Mesodermal cell (in vitro differentiated cells): ENCODE measurements around the gene WDFY4.

Experiments
- H3K27ac ChIP-seq: 2 replicates; pipeline ENCODE4 v1.7.0; 2013; ENCODE audit warnings: mild to moderate bottlenecking, low read depth, low read length, moderate library complexity; ENCODE audit not compliant: severe bottlenecking
- H3K36me3 ChIP-seq: 2 replicates; pipeline ENCODE4 v1.7.1; 2013; ENCODE audit warnings: mild to moderate bottlenecking, low read length, moderate library complexity; ENCODE audit not compliant: control insufficient read depth, insufficient read depth
- H3K4me1 ChIP-seq: one replicate; pipeline ENCODE4 v1.7.1; 2013; ENCODE audit warnings: mild to moderate bottlenecking, low read length; ENCODE audit not compliant: insufficient read depth, control insufficient read depth, poor library complexity, severe bottlenecking
- H3K4me3 ChIP-seq: 2 replicates; pipeline ENCODE4 v1.7.0; 2013; ENCODE audit warnings: low read length, control low read depth, mild to moderate bottlenecking; ENCODE audit not compliant: insufficient read depth, poor library complexity, severe bottlenecking; ENCODE audit errors: extremely low read depth
- H3K9me3 ChIP-seq: 2 replicates; pipeline ENCODE4 v1.7.1; 2013; ENCODE audit warnings: mild to moderate bottlenecking, low read length, moderate library complexity; ENCODE audit not compliant: control insufficient read depth
- WGBS, 2 experiments: methylation state at CpG; one replicate each; pipeline ENCODE4 v1.1.5; 2013; ENCODE audit warnings: missing lambda C conversion rate in 2 of 2; ENCODE audit not compliant: insufficient coverage in 2 of 2; 5-methylcytosine and 5-hydroxymethylcytosine counted together

WDFY4 gene

DNA sequence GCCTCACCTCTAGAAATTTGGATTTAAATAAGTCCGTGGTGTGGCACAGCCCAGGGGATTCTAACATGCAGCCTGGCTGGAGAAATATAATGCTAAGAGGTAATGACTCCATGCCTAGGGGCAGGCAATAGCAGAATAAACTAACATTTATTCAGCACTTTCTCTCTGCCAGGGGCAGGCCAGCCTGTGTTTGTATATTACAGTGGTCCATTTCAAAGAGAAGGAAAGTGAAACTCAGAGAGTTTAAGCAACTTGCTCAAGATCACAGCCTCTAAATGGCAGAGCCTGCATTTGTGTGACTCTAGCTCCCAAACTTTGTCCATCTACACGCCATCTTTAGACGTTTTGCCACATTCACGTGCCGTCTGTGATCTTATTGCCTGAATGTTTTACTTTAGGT is 261.7 kb downstream of the WDFY4 start:
- Histone ChIP-seq H3K4me3 (no peak overlapping the region), H3K9me3 (no peaks in the 10 kb centered on the region), H3K4me1 (no peaks in the 10 kb centered on the region), H3K36me3 (no peaks in the 10 kb centered on the region), H3K27ac (no peak overlapping the region)
- 85 to 89% methylated on average over 2 to 4 of the region's 5 CpGs for WGBS, 2 experiments

- WGBS, 2 experiments = 83 to 92% methylated on average over 9 to 10 of the region's 12 CpGs
- Histone ChIP-seq H3K4me3 (no peak overlapping the region), H3K27ac (no peak overlapping the region), H3K4me1 (no peaks in the 10 kb centered on the region), H3K9me3 (no peaks in the 10 kb centered on the region), H3K36me3 (no peaks in the 10 kb centered on the region)
These were observed 262.3 kb downstream of the WDFY4 start for GRCh38 chr10:48946891-48947500.

DNA sequence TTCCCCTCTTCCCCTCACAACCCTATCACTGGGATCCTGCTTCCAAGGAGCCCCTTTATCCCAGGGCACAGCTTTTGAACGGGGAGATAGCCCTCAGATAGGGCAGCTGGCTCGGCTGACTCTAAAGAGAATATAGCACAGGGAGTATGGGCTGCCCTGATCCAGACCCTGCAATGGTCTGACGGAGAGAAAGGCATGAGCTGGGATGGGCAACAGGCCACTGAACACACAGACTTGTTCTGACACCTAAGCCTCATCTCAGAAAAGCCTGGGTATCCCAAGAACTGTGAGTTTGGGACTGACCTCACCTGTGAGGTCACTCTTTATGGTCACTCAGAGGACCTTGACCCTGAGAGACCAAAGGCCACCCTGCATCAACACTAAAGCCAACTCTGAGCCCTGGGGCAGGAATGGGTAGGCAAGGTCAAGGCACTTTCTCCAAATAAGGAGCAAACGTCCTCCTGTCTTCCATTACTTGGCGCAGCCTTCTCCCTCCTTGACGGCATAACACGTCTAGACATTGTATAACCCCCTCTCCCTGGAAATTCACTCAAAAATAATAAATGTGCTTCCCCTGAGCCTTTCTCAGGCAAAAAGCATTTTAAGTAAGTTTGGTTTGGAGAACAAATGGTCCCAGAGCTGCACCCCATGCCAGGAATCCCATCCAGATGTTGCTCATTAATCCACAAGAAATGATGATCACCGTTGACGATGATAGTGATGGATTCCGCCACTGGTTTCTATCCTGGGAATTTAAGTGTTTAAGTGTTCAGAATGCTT is 263.2 kb downstream of the WDFY4 start:
- 85 to 93% methylated on average over 5 to 8 of the region's 10 CpGs for WGBS, 2 experiments
- H3K27ac ChIP-seq = no peak overlapping the region
- no peaks in the 10 kb centered on the region for H3K4me1 ChIP-seq
- H3K36me3 ChIP-seq = no peaks in the 10 kb centered on the region
- no peaks in the 10 kb centered on the region for H3K9me3 ChIP-seq
- no peak overlapping the region for H3K4me3 ChIP-seq

DNA sequence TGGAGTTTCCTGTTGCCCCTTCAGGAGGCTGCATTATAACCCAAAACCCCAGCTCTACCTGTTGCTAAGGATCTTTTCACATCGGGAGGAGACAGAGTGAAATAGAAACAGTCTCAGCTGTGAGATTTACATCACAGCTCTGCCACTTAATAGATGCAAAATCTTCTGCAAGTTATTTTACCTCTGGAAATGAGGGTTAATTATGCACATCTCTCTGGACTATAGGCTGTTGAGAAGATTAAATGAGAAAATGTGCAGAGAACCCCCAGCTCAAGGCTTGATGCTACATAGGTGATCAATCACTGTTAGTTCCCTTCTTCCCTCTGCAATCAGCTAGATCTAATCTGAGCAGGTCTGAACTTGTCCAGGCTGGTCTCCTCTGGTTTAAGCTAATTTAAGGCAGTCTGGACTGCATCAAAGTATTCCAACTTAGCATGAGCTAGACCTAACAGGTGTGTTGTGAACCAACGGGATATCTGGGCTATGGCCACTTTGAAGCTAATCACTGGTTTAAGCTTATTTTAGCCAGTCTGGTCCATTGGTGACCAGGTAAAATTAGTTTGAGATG is 263.9 kb downstream of the WDFY4 start:
- Histone ChIP-seq H3K27ac (no peak overlapping the region), H3K9me3 (no peaks in the 10 kb centered on the region), H3K4me1 (no peaks in the 10 kb centered on the region), H3K36me3 (no peaks in the 10 kb centered on the region), H3K4me3 (no peak overlapping the region)
- 94 to 100% methylated on average over 1 of the region's 2 CpGs for WGBS, 2 experiments

- H3K36me3 ChIP-seq = no peaks in the 10 kb centered on the region
- no peaks in the 10 kb centered on the region for H3K9me3 ChIP-seq
- WGBS, 2 experiments = 85 to 90% methylated on average over 4 to 7 of the region's 7 CpGs
- H3K4me1 ChIP-seq = no peaks in the 10 kb centered on the region
- no peak overlapping the region for H3K4me3 ChIP-seq
- no peak overlapping the region for H3K27ac ChIP-seq
These were observed 267.0 kb downstream of the WDFY4 start for GRCh38 chr10:48951707-48952106.

DNA sequence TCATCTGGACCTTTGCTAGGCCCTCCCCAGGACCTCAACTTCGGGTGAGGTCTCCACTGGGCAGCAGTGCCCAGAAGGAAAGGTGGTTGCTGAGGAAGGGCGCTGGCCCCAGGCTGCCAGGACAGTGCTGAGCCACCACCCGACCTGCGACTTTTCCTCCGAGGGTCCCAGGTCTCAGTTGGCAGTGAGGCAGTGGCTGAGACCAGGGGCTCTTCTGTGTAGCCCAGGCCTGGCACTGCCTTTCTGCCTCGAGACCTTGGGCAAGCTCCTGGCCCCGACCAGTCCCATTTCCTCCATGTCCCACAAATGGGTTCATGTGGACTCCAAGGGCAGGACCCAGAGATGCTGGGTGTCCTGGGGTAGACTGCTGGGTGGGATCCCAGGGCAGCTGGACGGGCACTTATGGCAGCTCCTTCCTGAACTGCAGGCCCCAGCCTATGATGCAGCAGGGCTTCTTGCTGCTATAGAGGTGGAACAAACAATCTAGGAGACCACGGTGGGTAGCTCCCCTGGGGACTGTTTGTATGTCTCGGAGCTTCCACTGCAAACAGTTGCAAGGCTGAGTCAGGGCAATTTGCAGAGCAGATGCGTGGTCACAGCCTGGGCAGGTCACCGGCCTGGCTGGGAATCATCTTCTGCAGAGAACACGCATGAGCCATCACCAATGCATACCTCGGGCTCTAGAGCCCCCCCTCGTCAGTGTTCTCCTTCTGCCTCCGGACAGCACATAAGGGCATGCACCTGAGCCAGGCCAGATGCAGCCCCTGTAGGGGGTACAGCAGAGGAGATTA is 272.9 kb downstream of the WDFY4 start:
- Histone ChIP-seq H3K4me3 (no peak overlapping the region), H3K36me3 (no peaks in the 10 kb centered on the region), H3K9me3 (no peaks in the 10 kb centered on the region), H3K27ac (no peak overlapping the region), H3K4me1 (no peaks in the 10 kb centered on the region)
- 84 to 91% methylated on average over 13 to 15 of the region's 16 CpGs for WGBS, 2 experiments

GRCh38 chr10:48958598-48959190 is 274.0 kb downstream of the WDFY4 start:
- Histone ChIP-seq H3K9me3 (no peaks in the 10 kb centered on the region), H3K4me3 (no peak overlapping the region), H3K4me1 (no peaks in the 10 kb centered on the region), H3K27ac (no peak overlapping the region), H3K36me3 (no peaks in the 10 kb centered on the region)
- no CpG with 5 or more reads among the region's 1 CpG for WGBS, 2 experiments

DNA sequence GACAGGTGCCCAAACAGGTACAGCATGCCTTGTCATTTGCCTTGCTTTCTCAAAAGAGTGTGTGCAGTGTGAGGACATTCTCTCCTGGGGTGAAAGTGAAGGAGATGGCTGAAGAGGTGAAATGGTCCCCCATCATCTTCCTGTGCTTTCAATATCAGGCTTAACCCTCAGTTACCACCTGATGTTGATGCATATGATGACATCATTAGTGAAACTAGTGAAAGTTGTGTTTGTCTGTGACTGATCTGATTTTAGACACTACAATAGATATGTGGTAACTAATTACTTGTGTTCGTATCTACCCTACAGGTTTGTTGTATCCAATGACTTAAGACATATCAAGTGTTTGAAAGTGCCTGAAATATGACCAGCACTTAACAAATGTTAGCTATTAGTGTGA is 279.4 kb downstream of the WDFY4 start:
- Histone ChIP-seq H3K9me3 (no peaks in the 10 kb centered on the region), H3K4me1 (no peaks in the 10 kb centered on the region), H3K4me3 (no peak overlapping the region), H3K27ac (no peak overlapping the region), H3K36me3 (no peaks in the 10 kb centered on the region)
- 100% methylated on average over 1 of the region's 1 CpG; no CpG with 5 or more reads in 1 of the 2 experiments for WGBS, 2 experiments

GRCh38 chr10:48965460-48965859 is 280.8 kb downstream of the WDFY4 start:
- 75 to 77% methylated on average over 1 to 2 of the region's 4 CpGs for whole genome bisulfite sequencing, 2 experiments

DNA sequence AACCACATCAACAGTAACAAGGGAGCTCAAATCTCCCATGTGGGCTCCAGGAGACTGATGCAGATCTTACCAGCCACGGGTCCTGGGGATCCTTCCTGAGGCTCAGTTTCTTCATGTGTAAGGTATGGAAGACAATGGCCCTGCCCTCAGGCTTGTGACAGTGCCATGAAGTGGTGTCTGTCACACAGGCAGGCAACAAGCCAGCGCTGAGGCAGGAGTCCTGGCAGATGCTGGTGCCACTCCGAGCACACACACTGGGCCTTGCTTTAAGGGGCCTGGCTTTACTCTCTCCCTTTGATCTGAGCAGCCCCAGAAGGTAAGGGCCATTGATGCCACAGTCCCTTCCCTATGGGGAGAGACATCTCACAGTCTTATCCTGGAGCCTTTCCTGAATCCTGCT is 283.4 kb downstream of the WDFY4 start:
- 85 to 91% methylated on average over 3 of the region's 3 CpGs for WGBS, 2 experiments
- no peaks in the 10 kb centered on the region for H3K36me3 ChIP-seq

More at GRCh38 chr10:48965460-48965859, 280.8 kb downstream of the WDFY4 start:
- H3K36me3 ChIP-seq = no peaks in the 10 kb centered on the region
- no peaks in the 10 kb centered on the region for H3K9me3 ChIP-seq
- H3K4me1 ChIP-seq = no peaks in the 10 kb centered on the region
- H3K4me3 ChIP-seq = no peak overlapping the region
- H3K27ac ChIP-seq = no peak overlapping the region

More for the DNA sequence above, 283.4 kb downstream of the WDFY4 start:
- no peak overlapping the region for H3K4me3 ChIP-seq
- H3K4me1 ChIP-seq = no peaks in the 10 kb centered on the region
- H3K27ac ChIP-seq = no peak overlapping the region
- H3K9me3 ChIP-seq = no peaks in the 10 kb centered on the region
